HL-60 (cell line): ENCODE data around the gene EEF2K.
"Not testable (repeated sequence)": the region's sequence is repeated elsewhere in the genome, so short reads cannot be mapped to it uniquely, and the experiment has no call there.

ENCODE experiments used
- DNase-seq, 2 experiments: peaks; one replicate each; pipeline ENCODE4 v3.0.0-alpha.2; 2010 to 2020; ENCODE audit warnings: low read depth in 1 of 2, low spot score in 1 of 2
- H3K27ac ChIP-seq: fragments of 250-450 bp; sonication (Bioruptor Pico); replicated peaks from 2 replicates; pipeline ENCODE4 v1.5.1; 2020; ENCODE audit warnings: mild to moderate bottlenecking, moderate library complexity
- H3K27me3 ChIP-seq: fragments of 250-450 bp; sonication (Bioruptor Pico); 2 replicates; pipeline ENCODE4 v1.5.1; 2021; ENCODE audit warnings: mild to moderate bottlenecking, moderate library complexity; ENCODE audit not compliant: insufficient read depth, poor library complexity, severe bottlenecking
- H3K4me3 ChIP-seq: replicated peaks from 2 replicates; pipeline ENCODE4 v1.5.1; 2011; ENCODE audit warnings: mild to moderate bottlenecking, control low read depth, low read length; ENCODE audit not compliant: insufficient read depth
- CTCF ChIP-seq: IDR thresholded peaks from one replicate; pipeline ENCODE4 v1.5.1; 2011; ENCODE audit warnings: low read length, control low read depth, inconsistent platforms; ENCODE audit not compliant: insufficient read depth
- GABPA ChIP-seq: IDR thresholded peaks from 2 replicates; pipeline ENCODE4 v1.6.1; 2012; ENCODE audit warnings: low read depth
- POLR2AphosphoS5 ChIP-seq: IDR thresholded peaks from 2 replicates; pipeline ENCODE4 v1.6.1; 2012; ENCODE audit warnings: low read depth
- REST ChIP-seq: IDR thresholded peaks from 2 replicates; pipeline ENCODE4 v1.6.1; 2012; ENCODE audit warnings: low read depth; ENCODE audit not compliant: insufficient replicate concordance
- SPI1 ChIP-seq: IDR thresholded peaks from 2 replicates; pipeline ENCODE4 v1.6.1; 2012; ENCODE audit warnings: low read depth, mild to moderate bottlenecking, borderline replicate concordance

The EEF2K gene

DNA sequence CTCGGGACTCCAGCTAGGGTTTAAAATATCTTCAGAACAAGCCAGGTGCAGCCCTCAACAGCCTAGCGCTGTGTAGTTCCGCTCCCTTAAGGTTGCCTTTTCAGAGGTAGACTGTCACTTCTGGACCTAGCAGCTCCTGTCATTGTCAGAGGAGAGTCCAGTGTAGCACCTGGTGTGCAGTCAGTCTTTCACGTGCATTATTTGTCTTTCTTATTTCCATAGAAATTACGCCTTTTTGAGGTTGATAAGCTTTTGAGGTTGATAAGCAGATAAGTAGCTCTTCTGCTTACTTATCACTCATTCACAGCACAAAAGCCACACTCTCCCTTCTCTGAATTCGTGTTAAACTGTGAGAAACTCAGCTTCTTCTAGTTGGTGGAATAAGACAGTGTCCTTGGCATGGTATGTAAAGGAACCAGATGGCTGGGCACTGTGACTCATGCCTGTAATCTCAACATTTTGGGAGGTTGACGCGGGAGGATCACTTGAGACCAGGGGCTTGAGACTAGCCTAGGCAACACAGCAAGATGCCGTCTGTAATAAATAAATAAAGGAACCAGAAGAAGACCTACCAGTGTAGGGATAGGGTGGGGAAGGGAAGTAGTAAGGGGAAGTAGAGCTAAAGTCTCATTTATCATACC lies 10.2 kb downstream of the EEF2K start:
- Histone ChIP-seq H3K27ac (peak overlapping the region; percentile 45), H3K27me3 (no peaks in the 10 kb centered on the region), H3K4me3 (no peak overlapping the region)
- TF ChIP-seq POLR2AphosphoS5 (peak; percentile 42; the same call in 1 of the 2 replicates), GABPA (no peak), SPI1 (peak; percentile 69; the same call in 1 of the 2 replicates)
- peak; percentile 66 to 67 for DNase-seq

GRCh38 chr16:22216832-22217225 lies 10.8 kb downstream of the EEF2K start:
- peak overlapping the region; percentile 45 for H3K27ac ChIP-seq
- not testable (repeated sequence) for H3K27me3 ChIP-seq, H3K4me3 ChIP-seq
- DNase-seq: peak in 1 of 2 experiments; percentile 45

- DNase-seq: peak in 1 of 2 experiments; percentile 18
- TF ChIP-seq SPI1 (no peak), POLR2AphosphoS5 (no peak), GABPA (no peak), CTCF (no peak), REST (no peak)
- no peak overlapping the region for H3K4me3 ChIP-seq
Observed at GRCh38 chr16:22217890-22218730, 12.0 kb downstream of the EEF2K start.

GRCh38 chr16:22219389-22220068 lies 13.5 kb downstream of the EEF2K start:
- H3K4me3 ChIP-seq: no peak overlapping the region
- DNase-seq: no peak

More at GRCh38 chr16:22217890-22218730, 12.0 kb downstream of the EEF2K start:
- no peaks in the 10 kb centered on the region for H3K27me3 ChIP-seq
- H3K27ac ChIP-seq: no peak overlapping the region

DNA sequence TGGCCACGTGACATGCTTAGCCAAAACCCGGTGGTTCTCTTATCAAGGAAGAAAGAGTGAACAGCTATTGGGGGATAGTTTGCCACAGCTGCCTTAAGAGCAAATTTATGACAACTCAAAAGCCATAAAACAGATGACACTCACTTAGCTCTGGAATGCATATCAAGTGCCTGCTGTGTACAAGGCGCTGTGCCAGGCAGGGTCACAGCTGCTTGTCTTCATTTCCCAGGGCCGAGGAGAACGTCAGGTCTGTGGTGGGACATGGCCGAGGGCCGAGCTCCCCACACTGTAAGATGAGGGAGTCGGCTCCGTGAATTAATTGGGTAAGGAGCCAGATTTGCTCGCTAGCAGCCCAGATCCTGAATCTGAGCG lies 14.0 kb downstream of the EEF2K start:
- Histone ChIP-seq H3K27ac (no peak overlapping the region), H3K27me3 (no peaks in the 10 kb centered on the region), H3K4me3 (no peak overlapping the region)
- TF ChIP-seq REST: no peak
- TF ChIP-seq SPI1: no peak
- TF ChIP-seq CTCF: no peak
- no peak for TF ChIP-seq GABPA
- no peak for TF ChIP-seq POLR2AphosphoS5
- no peak for DNase-seq

More at GRCh38 chr16:22219389-22220068, 13.5 kb downstream of the EEF2K start:
- TF ChIP-seq SPI1 (no peak), POLR2AphosphoS5 (no peak)
- Histone ChIP-seq H3K27me3 (no peaks in the 10 kb centered on the region), H3K27ac (no peak overlapping the region)
